Progenitor cell of endocrine pancreas (in vitro differentiated cells): ENCODE data around the gene TMPO. TPM values are rescaled to one million over a fixed set of nuclear protein-coding genes. Genes with fewer than 3 reads are reported as not detected.
A peak's percentile ranks its signal among the peaks of the same experiment; 100 is the strongest.

Experiments used
- DNase-seq: peaks from one replicate; pipeline ENCODE4 v3.0.0; 2021; ENCODE audit warnings: low spot score; ENCODE audit not compliant: unreplicated experiment
- H3K27ac Mint-ChIP-seq: 2 replicates; pipeline ENCODE4 v1.8.0; 2021; ENCODE audit warnings: mild to moderate bottlenecking, moderate library complexity, mixed read lengths
- H3K27me3 Mint-ChIP-seq: 2 replicates; pipeline ENCODE4 v1.8.0; 2021; ENCODE audit warnings: mixed read lengths
- H3K36me3 Mint-ChIP-seq: 2 replicates; pipeline ENCODE4 v1.8.0; 2022; ENCODE audit warnings: mixed read lengths; ENCODE audit not compliant: insufficient read depth
- H3K4me1 Mint-ChIP-seq: 2 replicates; pipeline ENCODE4 v1.8.0; 2021; ENCODE audit warnings: low read depth, mixed read lengths
- H3K4me3 Mint-ChIP-seq: 2 replicates; pipeline ENCODE4 v1.8.0; 2021; ENCODE audit warnings: low read depth, mild to moderate bottlenecking, moderate library complexity, mixed read lengths
- H3K9me3 Mint-ChIP-seq: 2 replicates; pipeline ENCODE4 v1.8.0; 2021; ENCODE audit warnings: low read depth, mixed read lengths
- CTCF ChIP-seq: fragments of 200-600 bp; sonication (generic); IDR thresholded peaks from one replicate; pipeline ENCODE4 v1.5.0; 2021; ENCODE audit warnings: antibody characterized with exemption, mild to moderate bottlenecking; ENCODE audit not compliant: unreplicated experiment
- total RNA-seq: library from RNA; stranded (reverse); gene quantifications from 2 replicates; pipeline ENCODE4 v1.2.1, GENCODE V29; 2021

The TMPO gene
- total RNA-seq, 1 donor from 2014 or later: 203 TPM

- Mint-ChIP-seq H3K4me3 (no peak overlapping the region), H3K9me3 (no peaks in the 10 kb centered on the region), H3K4me1 (peaks cover 23% of the 10 kb centered on the region), H3K36me3 (peaks cover 36% of the 10 kb centered on the region), H3K27me3 (no peaks in the 10 kb centered on the region), H3K27ac (peak overlapping the region; percentile 69)
- DNase-seq: no peak
- TF ChIP-seq CTCF: no peak
These were observed 18.4 kb downstream of the TMPO start for GRCh38 chr12:98533723-98534251.

GRCh38 chr12:98538031-98538430 lies 22.6 kb downstream of the TMPO start:
- peaks cover 25% of the 10 kb centered on the region for H3K4me1 Mint-ChIP-seq
- no peak for DNase-seq
- no peaks in the 10 kb centered on the region for H3K27me3 Mint-ChIP-seq
- H3K4me3 Mint-ChIP-seq: no peak overlapping the region
- H3K36me3 Mint-ChIP-seq: peaks cover 42% of the 10 kb centered on the region
- no peaks in the 10 kb centered on the region for H3K9me3 Mint-ChIP-seq
- H3K27ac Mint-ChIP-seq: peak overlapping the region; percentile 86
- TF ChIP-seq CTCF: no peak

GRCh38 chr12:98543701-98544100 lies 28.3 kb downstream of the TMPO start:
- H3K27me3 Mint-ChIP-seq: no peaks in the 10 kb centered on the region
- no peaks in the 10 kb centered on the region for H3K9me3 Mint-ChIP-seq
- H3K27ac Mint-ChIP-seq: no peak overlapping the region
- H3K36me3 Mint-ChIP-seq: peaks cover 26% of the 10 kb centered on the region
- no peak for TF ChIP-seq CTCF
- no peak for DNase-seq
- no peak overlapping the region for H3K4me3 Mint-ChIP-seq
- H3K4me1 Mint-ChIP-seq: peaks cover 2% of the 10 kb centered on the region

DNA sequence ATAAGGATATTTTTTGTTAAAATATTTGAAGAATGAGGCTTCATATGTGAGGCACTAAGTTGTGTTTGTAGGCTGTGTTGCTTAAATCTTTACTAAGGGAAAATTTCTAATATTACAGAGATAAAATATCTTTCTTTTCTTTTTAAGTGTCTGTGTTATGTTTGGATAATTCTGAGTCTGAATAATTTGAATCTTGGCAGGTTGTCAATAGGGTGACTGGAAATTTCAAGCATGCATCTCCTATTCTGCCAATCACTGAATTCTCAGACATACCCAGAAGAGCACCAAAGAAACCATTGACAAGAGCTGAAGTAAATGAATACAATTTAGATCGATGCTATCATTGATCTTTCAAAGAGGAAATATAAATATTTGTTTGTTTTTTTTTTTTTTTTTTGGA lies 29.4 kb downstream of the TMPO start:
- Mint-ChIP-seq H3K4me3 (no peak overlapping the region), H3K4me1 (peaks cover 2% of the 10 kb centered on the region), H3K36me3 (peaks cover 27% of the 10 kb centered on the region), H3K27ac (no peak overlapping the region), H3K9me3 (no peaks in the 10 kb centered on the region), H3K27me3 (no peaks in the 10 kb centered on the region)
- no peak for DNase-seq
- TF ChIP-seq CTCF: no peak

DNA sequence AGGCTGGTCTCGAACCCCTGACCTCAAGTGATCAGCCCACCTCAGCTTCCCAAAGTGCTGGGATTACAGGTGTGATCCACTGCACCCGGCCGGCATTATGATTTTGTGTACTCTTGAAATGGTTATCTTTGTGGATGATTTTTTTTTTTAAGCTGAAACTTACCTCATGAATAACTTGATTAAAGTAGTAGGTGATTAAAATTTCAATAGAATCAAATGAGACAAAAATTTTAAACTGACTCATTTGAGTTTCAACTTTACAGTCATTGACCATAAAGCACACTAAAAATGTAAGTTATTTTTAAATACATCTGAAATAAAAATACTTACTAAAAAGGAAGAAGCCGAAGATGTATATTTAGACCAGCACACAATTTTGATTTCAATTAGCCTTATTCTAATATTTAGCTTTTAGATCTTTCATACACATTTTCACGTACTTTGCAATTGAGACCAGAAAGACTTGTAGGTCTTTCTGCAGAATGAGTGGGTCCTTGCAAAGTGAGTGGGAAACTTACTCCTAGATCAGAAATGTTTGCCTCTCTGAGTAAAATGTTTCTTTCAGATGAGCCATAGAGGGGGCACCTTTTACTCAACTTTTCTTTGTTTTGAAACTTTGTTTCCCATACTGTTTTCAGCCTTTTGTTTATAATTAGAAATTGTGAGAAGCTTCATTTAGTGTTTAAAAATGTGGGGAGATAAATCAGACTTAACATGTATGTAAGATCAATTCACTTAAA lies 34.2 kb downstream of the TMPO start:
- peaks cover 2% of the 10 kb centered on the region for H3K9me3 Mint-ChIP-seq
- H3K4me3 Mint-ChIP-seq: no peak overlapping the region
- H3K27me3 Mint-ChIP-seq: no peaks in the 10 kb centered on the region
- no peak overlapping the region for H3K27ac Mint-ChIP-seq
- no peak for TF ChIP-seq CTCF
- H3K36me3 Mint-ChIP-seq: peaks cover 31% of the 10 kb centered on the region
- no peaks in the 10 kb centered on the region for H3K4me1 Mint-ChIP-seq
- no peak for DNase-seq
